Calu3 (cell line): Measurements from ENCODE around the gene VEGFB. TPM values are rescaled to one million over a fixed set of nuclear protein-coding genes. Genes with fewer than 3 reads are reported as not detected.
A peak's percentile ranks its signal among the peaks of the same experiment; 100 is the strongest.

ENCODE experiments used
- BruUV-seq: library from RNA; stranded (reverse); fragments of 400-500 nt; replicated peaks from 2 replicates; lab custom pipeline; 2021; lab: Mats Ljungman, UMichigan
- CTCF ChIA-PET: fragments of 300-600 bp; sonication (Branson Sonifier 250); formaldehyde crosslinking; loops from one replicate; lab custom pipeline; 2022; ENCODE audit warnings: antibody characterized with exemption; lab: Charles Lee
- DNase-seq: peaks from one replicate; pipeline ENCODE4 v3.0.0; 2022
- H3K27ac Mint-ChIP-seq: one replicate; pipeline ENCODE4 v1.8.0; 2022; ENCODE audit warnings: mixed read lengths; ENCODE audit not compliant: unreplicated experiment
- H3K27me3 Mint-ChIP-seq: one replicate; pipeline ENCODE4 v1.8.0; 2022; ENCODE audit warnings: mixed read lengths; ENCODE audit not compliant: unreplicated experiment
- H3K36me3 Mint-ChIP-seq: one replicate; pipeline ENCODE4 v1.8.0; 2022; ENCODE audit warnings: mild to moderate bottlenecking, moderate library complexity, mixed read lengths; ENCODE audit not compliant: insufficient read depth, unreplicated experiment
- H3K4me1 Mint-ChIP-seq: one replicate; pipeline ENCODE4 v1.8.0; 2022; ENCODE audit warnings: mild to moderate bottlenecking, low read depth, mixed read lengths; ENCODE audit not compliant: unreplicated experiment
- H3K4me3 Mint-ChIP-seq: one replicate; pipeline ENCODE4 v1.8.0; 2022; ENCODE audit warnings: mild to moderate bottlenecking, low read depth, moderate library complexity, mixed read lengths; ENCODE audit not compliant: unreplicated experiment
- H3K9me3 Mint-ChIP-seq: one replicate; pipeline ENCODE4 v1.8.0; 2022; ENCODE audit warnings: low read depth, mixed read lengths; ENCODE audit not compliant: unreplicated experiment
- CTCF ChIP-seq: fragments of 200-600 bp; IDR thresholded peaks from one replicate; pipeline ENCODE4 v1.8.0; 2022; ENCODE audit warnings: antibody characterized with exemption; ENCODE audit not compliant: unreplicated experiment
- intact Hi-C: fragments of 100-400 bp; cut with micrococcal nuclease; formaldehyde crosslinking; loops from one replicate; pipeline ENCODE4 v1.10.0; 2022; ENCODE audit not compliant: unreplicated experiment
- total RNA-seq: library from RNA; stranded (reverse); gene quantifications from 2 replicates; pipeline ENCODE4 v1.2.3, GENCODE V29; 2022

Gene VEGFB
- total RNA-seq, 1 experiment from 2014 or later: 91.5 TPM

GRCh38 chr11:64208086-64208795 lies 26.1 kb upstream of the VEGFB start:
- no peak for DNase-seq
- Mint-ChIP-seq H3K27ac (peak overlapping the region; percentile 50), H3K9me3 (no peaks in the 10 kb centered on the region), H3K27me3 (no peaks in the 10 kb centered on the region), H3K36me3 (peaks cover 64% of the 10 kb centered on the region), H3K4me3 (no peak overlapping the region), H3K4me1 (peaks cover 6% of the 10 kb centered on the region)
- intact Hi-C loops: no loop called here
- no peak for TF ChIP-seq CTCF
- BruUV-seq: no TSS peak
- CTCF ChIA-PET: interaction anchor here (0.6 kb wide), 1 partner anchor 39 kb away, joined by 6 read pairs; no protein-coding TSS in a partner anchor

- CTCF ChIA-PET: no interaction called here
- DNase-seq: no peak
- intact Hi-C loops: no loop called here
- BruUV-seq: no TSS peak
- Mint-ChIP-seq H3K9me3 (no peaks in the 10 kb centered on the region), H3K27me3 (no peaks in the 10 kb centered on the region), H3K36me3 (peaks cover 62% of the 10 kb centered on the region), H3K27ac (peak overlapping the region; percentile 50), H3K4me1 (no peaks in the 10 kb centered on the region), H3K4me3 (no peak overlapping the region)
- no peak for TF ChIP-seq CTCF
Measured at GRCh38 chr11:64208796-64209562, 25.4 kb upstream of the VEGFB start.

GRCh38 chr11:64209563-64209843 lies 24.9 kb upstream of the VEGFB start:
- no TSS peak for BruUV-seq
- CTCF ChIA-PET: no interaction called here
- Mint-ChIP-seq H3K27me3 (no peaks in the 10 kb centered on the region), H3K36me3 (peaks cover 62% of the 10 kb centered on the region), H3K4me3 (no peak overlapping the region), H3K4me1 (no peaks in the 10 kb centered on the region), H3K27ac (no peak overlapping the region), H3K9me3 (no peaks in the 10 kb centered on the region)
- no peak for DNase-seq
- TF ChIP-seq CTCF: no peak
- intact Hi-C loops: no loop called here

- DNase-seq: no peak
- intact Hi-C loops: no loop called here
- H3K4me3 Mint-ChIP-seq: no peak overlapping the region
- H3K27ac Mint-ChIP-seq: no peak overlapping the region
- no peaks in the 10 kb centered on the region for H3K27me3 Mint-ChIP-seq
- no TSS peak for BruUV-seq
- H3K36me3 Mint-ChIP-seq: peaks cover 60% of the 10 kb centered on the region
- no peaks in the 10 kb centered on the region for H3K4me1 Mint-ChIP-seq
- CTCF ChIA-PET: interaction anchor here (0.7 kb wide), 1 partner anchor 122 kb away, joined by 5 read pairs; no protein-coding TSS in a partner anchor
- no peak for TF ChIP-seq CTCF
- no peaks in the 10 kb centered on the region for H3K9me3 Mint-ChIP-seq
Measured at GRCh38 chr11:64210301-64211020, 23.9 kb upstream of the VEGFB start.
